GM18505 (cell line): ENCODE measurements around the gene FSIP1.

Source experiments
- ATAC-seq: cut with Tn5 transposase; IDR thresholded peaks from one replicate; pipeline ENCODE4 v1.9.1; 2021; ENCODE audit not compliant: unreplicated experiment
- POLR2A ChIP-seq: IDR thresholded peaks from 4 replicates; pipeline ENCODE4 v1.6.1; 2011; ENCODE audit warnings: borderline replicate concordance; ENCODE audit not compliant: insufficient read depth, insufficient read length; ENCODE audit errors: extremely low read depth

The FSIP1 gene

DNA sequence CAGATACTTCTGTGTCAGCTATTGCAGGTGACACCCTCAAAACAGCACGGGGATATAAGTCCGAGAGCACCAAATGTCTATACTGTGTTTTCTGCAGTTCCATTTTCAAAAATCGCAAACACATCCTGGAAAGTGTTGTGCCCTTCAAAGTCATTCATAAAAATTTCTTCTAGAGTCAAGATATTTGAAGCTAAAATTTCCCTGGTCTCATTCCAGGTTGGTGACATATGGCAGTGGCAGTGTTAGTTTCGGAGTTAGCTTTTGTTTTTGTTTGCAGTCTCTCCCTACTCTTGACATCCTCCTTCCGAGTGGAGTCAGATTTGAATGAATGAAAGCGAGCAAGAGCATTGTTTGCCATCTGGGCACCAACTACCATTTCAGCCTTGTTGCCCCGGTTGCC lies 3.2 kb upstream of the FSIP1 start:
- TF ChIP-seq POLR2A = no peak
- no peak for ATAC-seq

DNA sequence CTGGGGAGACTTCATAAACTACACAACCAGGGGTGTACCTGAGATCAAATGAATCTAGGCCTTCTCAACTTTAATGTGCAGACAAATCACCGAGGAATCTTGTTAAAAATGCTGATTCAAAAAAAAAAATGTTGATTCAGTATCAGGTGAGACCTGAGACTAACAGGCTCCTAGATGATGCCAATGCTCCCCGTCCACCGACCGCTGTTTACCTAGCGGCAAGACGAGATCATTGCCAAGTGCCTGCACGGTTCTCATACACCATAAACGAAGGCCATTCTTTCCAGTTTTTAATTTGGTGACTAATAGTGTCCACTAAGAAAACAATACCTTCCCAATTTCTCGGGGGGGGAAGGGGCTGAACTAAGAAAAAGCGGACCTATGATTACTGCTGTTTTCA lies 2.5 kb upstream of the FSIP1 start:
- no peak for ATAC-seq

DNA sequence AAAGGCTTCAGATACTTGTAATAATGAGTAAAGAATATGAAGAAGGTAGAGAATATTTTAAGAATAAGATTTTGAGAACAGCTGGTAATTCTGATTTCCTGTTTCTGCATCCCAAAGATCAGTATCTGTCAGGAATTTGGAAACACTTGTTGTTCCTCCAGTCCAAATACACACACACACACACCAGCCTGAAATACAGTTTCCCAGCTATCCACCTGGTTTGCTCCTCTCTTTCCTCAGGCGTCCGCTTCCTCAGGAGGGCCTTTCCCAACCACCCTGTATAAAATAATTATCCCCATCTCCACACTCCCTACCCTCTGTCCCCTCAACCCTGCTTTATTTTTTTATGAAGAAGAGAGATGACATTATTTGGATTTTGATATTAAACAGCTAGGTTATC lies 2.0 kb upstream of the FSIP1 start:
- no peak for TF ChIP-seq POLR2A
- no peak for ATAC-seq

More for the DNA sequence above, 2.5 kb upstream of the FSIP1 start:
- no peak for TF ChIP-seq POLR2A

GRCh38 chr15:39784125-39784524 lies 1.5 kb upstream of the FSIP1 start:
- TF ChIP-seq POLR2A = no peak
- ATAC-seq = no peak

GRCh38 chr15:39783244-39783820 lies 691 bp upstream of the FSIP1 start:
- no peak for ATAC-seq
- TF ChIP-seq POLR2A = no peak

DNA sequence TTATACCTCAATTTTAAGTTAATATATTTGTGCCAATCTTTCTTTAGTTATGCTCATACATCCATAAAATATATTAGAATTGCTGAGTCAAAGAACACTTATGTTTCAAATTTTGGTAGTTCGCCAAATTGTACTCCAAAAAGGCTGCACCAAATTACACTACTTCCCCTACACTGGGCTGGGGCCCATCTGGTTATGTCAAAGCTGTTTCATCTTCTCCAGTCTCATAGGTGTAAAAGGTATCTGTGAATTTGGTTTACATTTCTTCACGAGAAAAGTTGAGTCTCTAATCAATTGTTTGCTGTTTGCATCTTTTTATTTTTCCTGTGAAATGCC lies 706 bp downstream of the FSIP1 start:
- no peak for ATAC-seq
- no peak for TF ChIP-seq POLR2A

DNA sequence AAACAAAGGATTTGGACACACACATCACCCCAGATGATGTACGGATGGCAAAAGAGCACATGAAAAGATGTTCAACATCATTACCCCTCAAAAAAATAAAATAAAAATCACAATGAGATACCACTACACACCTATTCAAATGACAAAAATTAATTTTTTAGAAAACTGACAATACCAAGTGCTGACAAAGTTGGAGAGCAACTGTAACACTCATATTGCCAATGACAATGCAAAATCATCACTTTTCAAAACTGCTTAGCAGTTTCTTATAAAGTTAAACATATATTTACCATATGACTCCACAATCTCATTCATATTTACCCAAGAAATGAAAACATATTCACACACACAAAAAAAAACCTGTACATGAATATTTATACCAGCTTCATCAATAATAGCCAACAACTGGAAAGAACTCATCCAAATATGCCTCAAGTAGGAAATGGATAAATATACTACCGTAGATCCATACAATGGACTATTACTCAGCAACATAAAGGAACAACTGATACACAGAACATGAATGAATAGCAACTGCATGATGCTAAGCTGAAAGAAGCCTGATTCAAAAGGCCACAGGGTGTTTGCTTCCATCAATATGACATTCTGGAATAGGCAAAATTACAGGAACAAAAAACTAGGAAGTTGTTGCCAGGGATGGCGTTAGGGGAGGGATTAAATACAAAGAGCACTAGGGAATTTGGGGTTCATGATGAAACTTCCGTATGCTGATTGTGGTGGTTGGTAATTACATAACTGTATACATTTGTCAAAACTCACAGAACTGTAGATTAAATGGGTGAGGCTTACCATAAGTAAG lies 1.3 kb downstream of the FSIP1 start:
- TF ChIP-seq POLR2A = no peak
- ATAC-seq = no peak

DNA sequence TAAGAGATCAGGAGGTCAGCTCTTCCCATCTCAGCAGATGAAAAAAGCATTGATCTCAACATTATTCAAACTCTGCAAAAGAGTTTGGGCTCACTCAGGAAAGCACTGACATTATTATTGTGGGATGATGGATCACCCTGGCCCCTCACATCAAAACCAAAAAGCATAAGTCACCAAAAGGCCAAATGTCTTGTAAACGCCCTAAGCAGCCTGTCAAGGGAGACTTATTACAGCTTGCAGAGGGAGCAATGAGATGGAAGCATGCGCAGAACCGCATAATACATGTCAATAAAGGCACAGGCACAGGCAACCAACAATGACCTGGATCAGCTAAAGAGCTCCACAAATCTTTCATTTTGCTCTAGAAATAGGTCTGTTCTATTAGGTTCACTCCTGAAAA lies 4.6 kb downstream of the FSIP1 start:
- no peak for TF ChIP-seq POLR2A
- ATAC-seq = no peak

- TF ChIP-seq POLR2A = no peak
- ATAC-seq = no peak
Measured at GRCh38 chr15:39777496-39777895, 5.1 kb downstream of the FSIP1 start.

DNA sequence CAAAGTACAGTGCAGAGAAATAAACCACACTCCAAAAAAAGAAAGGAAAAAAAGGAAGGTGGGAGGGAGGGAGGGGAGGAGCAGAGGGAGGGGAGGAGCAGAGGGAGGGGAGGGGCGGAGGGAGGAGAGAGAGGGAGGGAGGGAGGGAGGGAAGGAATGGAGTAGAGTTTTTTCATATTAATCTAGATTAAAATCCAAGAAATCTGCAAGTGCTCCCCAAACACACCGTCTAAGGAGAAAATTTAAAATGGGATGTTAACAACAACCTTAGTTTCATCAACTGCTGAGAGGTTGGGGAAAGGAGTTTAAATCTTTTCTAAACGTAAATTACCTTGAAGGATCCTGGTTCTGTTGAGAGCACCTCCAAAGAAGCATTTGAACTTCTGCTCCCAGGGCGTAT lies 6.6 kb downstream of the FSIP1 start:
- TF ChIP-seq POLR2A = no peak
- ATAC-seq = no peak

- no peak for TF ChIP-seq POLR2A
- no peak for ATAC-seq
Measured at GRCh38 chr15:39774688-39775267, 7.9 kb downstream of the FSIP1 start.

DNA sequence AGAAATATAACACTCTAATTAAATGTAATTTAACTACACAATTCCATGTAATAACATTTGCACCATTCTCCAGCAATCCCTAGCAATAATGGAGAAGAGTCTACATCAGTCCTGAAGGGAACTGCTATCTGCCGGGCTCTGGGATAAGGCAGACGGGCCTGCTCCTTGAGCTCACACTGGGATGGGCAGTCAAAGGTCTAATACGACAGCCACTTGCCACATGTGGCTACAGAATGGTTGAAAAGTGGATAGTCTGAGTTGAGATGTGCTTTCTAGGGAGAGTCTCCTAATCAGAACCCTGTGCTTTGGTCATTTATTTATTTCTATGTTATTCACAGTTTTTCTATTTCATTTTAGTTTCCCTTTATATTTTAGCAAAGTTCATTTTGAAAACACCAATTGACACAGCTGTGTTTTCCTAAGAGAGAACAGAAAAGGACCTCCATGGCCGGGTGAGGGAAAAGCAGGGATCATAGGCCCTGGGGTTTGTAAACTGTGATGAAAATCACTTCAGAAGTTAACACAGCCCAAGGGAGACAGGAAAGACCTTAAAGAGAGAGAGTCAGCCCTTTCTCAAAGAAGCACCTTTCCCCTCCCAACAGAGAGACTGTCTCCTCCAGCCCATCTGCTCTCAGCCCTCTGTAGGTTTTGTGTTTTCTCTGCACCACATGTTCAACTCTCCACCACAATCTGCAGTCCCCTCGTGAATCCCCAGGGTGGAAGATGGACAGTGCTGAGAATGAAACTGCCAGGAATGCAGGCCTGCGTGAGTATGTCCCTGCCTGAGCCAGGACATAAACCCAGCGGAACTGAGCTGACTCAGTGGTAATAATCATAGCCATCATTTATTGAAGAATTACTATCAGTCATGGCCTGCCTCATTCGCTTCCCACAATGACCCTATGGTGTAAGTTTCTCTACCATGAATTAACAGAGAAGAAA lies 11.6 kb downstream of the FSIP1 start:
- TF ChIP-seq POLR2A = no peak
- ATAC-seq = no peak

DNA sequence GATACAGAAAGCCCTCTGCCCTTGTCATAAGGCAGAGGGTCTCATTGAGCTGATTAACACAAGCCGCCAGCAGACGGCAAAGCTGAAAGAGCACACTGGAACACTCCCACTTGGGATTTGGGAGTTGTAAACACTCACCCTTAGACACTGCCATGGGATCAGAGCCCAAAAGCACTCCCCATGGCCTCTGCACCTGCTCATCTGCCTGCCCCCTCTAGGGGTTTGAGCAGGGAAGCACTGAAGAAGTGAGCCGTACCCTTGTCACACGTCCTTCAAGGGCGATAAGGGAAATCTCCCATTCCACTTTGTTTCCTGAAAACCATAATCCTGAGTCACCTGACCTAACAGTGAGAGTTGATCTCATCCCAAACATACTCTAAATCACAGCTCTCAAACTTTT lies 14.7 kb downstream of the FSIP1 start:
- ATAC-seq = no peak

More for the DNA sequence above, 14.7 kb downstream of the FSIP1 start:
- no peak for TF ChIP-seq POLR2A
